Psoas muscle (tissue), 8 donors: ENCODE measurements around the gene TLK1. TPM values are rescaled to one million over a fixed set of nuclear protein-coding genes. Genes with fewer than 3 reads are reported as not detected.
A peak's percentile ranks its signal among the peaks of the same experiment; 100 is the strongest.

Experiments
- ATAC-seq, 4 donors: fragments of 200-7000 bp; cut with Tn5 transposase; one replicate each; pipeline ENCODE4 v1.9.1; 2020; ENCODE audit warnings: moderate library complexity in 3 of 4, mild to moderate bottlenecking in 2 of 4
- DNase-seq, 2 donors: peaks; one replicate each; pipeline ENCODE4 v3.0.0-alpha.2; 2020
- H3K27ac ChIP-seq: fragments of 200-600 bp; one replicate; pipeline ENCODE4 v1.8.0; 2022
- H3K27me3 ChIP-seq, 3 donors: fragments of 200-600 bp in 1 of 3; one replicate each; pipeline versions ENCODE4 v1.6.1 to v1.8.0; 2013 to 2022; ENCODE audit warnings: low read length in 2 of 3, mild to moderate bottlenecking in 2 of 3, moderate library complexity in 1 of 3; ENCODE audit not compliant: insufficient read depth in 3 of 3
- H3K36me3 ChIP-seq, 2 donors: fragments of 200-600 bp in 1 of 2; one replicate each; pipeline versions ENCODE4 v1.6.1 to v1.8.0; 2013 to 2022; ENCODE audit warnings: low read depth in 1 of 2, mild to moderate bottlenecking in 1 of 2, moderate library complexity in 1 of 2; ENCODE audit not compliant: insufficient read depth in 1 of 2
- H3K4me1 ChIP-seq: fragments of 200-600 bp; one replicate; pipeline ENCODE4 v1.8.0; 2022
- H3K4me3 ChIP-seq: fragments of 200-600 bp; one replicate; pipeline ENCODE4 v1.8.0; 2022; ENCODE audit warnings: mild to moderate bottlenecking
- H3K9me3 ChIP-seq: fragments of 200-600 bp; one replicate; pipeline ENCODE4 v1.8.0; 2022
- CTCF ChIP-seq: fragments of 200-600 bp; IDR thresholded peaks from one replicate; pipeline ENCODE4 v1.8.0; 2022; ENCODE audit warnings: antibody characterized with exemption
- WGBS, 3 donors: extraction: QIAGEN DNeasy Blood & Tissue Kit; methylation state at CpG; one replicate each; pipeline versions ENCODE4 v1.1.6 to v1.1.7; 2013; 5-methylcytosine and 5-hydroxymethylcytosine counted together
- intact Hi-C, 2 donors: fragments of 100-400 bp; cut with DNase I; formaldehyde crosslinking; loops; one replicate each; pipeline versions ENCODE4 v1.11.0 to v1.14.2; 2022
- long read RNA-seq, 2 donors: library from polyadenylated mRNA; unstranded; transcript quantifications; one replicate each; pipeline ENCODE4 v2.0.0, GENCODE V29; 2021
- polyA plus RNA-seq, 3 donors: library from polyadenylated mRNA; stranded (reverse); fragments of 200-250 nt; gene quantifications; one replicate each; pipeline ENCODE4 v1.2.3, GENCODE V29; 2013
- total RNA-seq, 4 donors: library from RNA; stranded (reverse); fragmentation: NEBNext Ultra II Directional in 2 of 4; extraction: Animal tissue kit (Norgen Biotek cat#: 25700) in 2 of 4; gene quantifications; one replicate each; pipeline versions ENCODE4 v1.2.1 to v1.2.4, GENCODE V29; 2021 to 2023
- donor health status: healthy with polysubstance abuse.
- donor health status: DM: no; HTN: no; CAD: no; lungs with moderate emphysema.
- donor health status: Bipolar disorder and iron deficiency.
- donor health status: healthy.
- donor health status: DM: yes; HTN: yes; CAD: no.
- donor health status: DM: no; HTN: no; CAD: no.
- donor health status: DM: no; HTN: no; CAD: no.
- donor health status: DM: yes; HTN: yes; CAD: no.

TLK1 gene
- total RNA-seq (10 to 100 TPM; 17.5 to 22.2 (median 20.6) TPM), polyA plus RNA-seq (1 to 10 TPM; 4.4 to 7.3 (median 4.8) TPM)
- long read RNA-seq, donor 1, full-length matches to known transcripts = 3 of 3 reads
- long read RNA-seq, donor 1, partial matches to known transcripts = 0 of 3 reads
- long read RNA-seq, donor 1, other reads (novel, unspliced or antisense) = 0 of 3 reads
- long read RNA-seq, donor 2, full-length matches to known transcripts = 7 of 12 reads
- long read RNA-seq, donor 2, partial matches to known transcripts = 3 of 12 reads
- long read RNA-seq, donor 2, other reads (novel, unspliced or antisense) = 2 of 12 reads

- no peaks in the 10 kb centered on the region for H3K9me3 ChIP-seq
- peak within 1 kb of the TSS; percentile 82 for H3K4me3 ChIP-seq
- peak within 1 kb of the TSS; percentile 93 for H3K27ac ChIP-seq
- peak; percentile 77 to 86 for DNase-seq
- peaks cover 26% of the 10 kb centered on the region for H3K4me1 ChIP-seq
- no peak for TF ChIP-seq CTCF
- no peaks in the 10 kb centered on the region for H3K27me3 ChIP-seq
- WGBS, 3 donors = 0 to 1% (median 0%) methylated on average over 39 to 88 of the region's 97 CpGs
- H3K36me3 ChIP-seq = no peaks in the 10 kb centered on the region
- ATAC-seq = peak; percentile 82 to 89 (median 86)
- intact Hi-C loops = loop anchor here (5.0 kb wide), 2 partner anchors 188 to 272 kb away; partner anchors contain the start of genes DCAF17 (in 2 of the 2) and METTL8 (in 2 of the 2)
Observed at GRCh38 chr2:171160119-171160955, at the start of gene TLK1. Gene TLK1, minus strand, starts transcription at chr2:171160893. Its CDS starts 465 bp downstream, at chr2:171160428.

- Histone ChIP-seq H3K4me1 (no peaks in the 10 kb centered on the region), H3K4me3 (no peak overlapping the region), H3K27ac (no peak overlapping the region), H3K9me3 (no peaks in the 10 kb centered on the region), H3K27me3 (peaks cover 0 to 2% (median 0%) of the 10 kb centered on the region in 3 donors), H3K36me3 (no peaks in the 10 kb centered on the region)
- DNase-seq (no peak), ATAC-seq (no peak)
- 81 to 87% (median 82%) methylated on average over 9 of the region's 9 CpGs for WGBS, 3 donors
- intact Hi-C loops = no loop called here
- TF ChIP-seq CTCF = no peak
Observed at GRCh38 chr2:171210216-171210863, 49.6 kb upstream of the TLK1 start.

- H3K36me3 ChIP-seq = no peaks in the 10 kb centered on the region
- no peak overlapping the region for H3K4me3 ChIP-seq
- no peaks in the 10 kb centered on the region for H3K4me1 ChIP-seq
- intact Hi-C loops = no loop called here
- no peak for DNase-seq
- ATAC-seq = no peak
- no peak overlapping the region for H3K27ac ChIP-seq
- no peaks in the 10 kb centered on the region for H3K27me3 ChIP-seq
- TF ChIP-seq CTCF = no peak
- no peaks in the 10 kb centered on the region for H3K9me3 ChIP-seq
Observed at GRCh38 chr2:171208657-171209056, 48.0 kb upstream of the TLK1 start.

GRCh38 chr2:171206422-171207115, 45.9 kb upstream of the TLK1 start:
- intact Hi-C loops = no loop called here
- WGBS, 3 donors = 97 to 100% (median 99%) methylated on average over 2 of the region's 2 CpGs

More at GRCh38 chr2:171206422-171207115, 45.9 kb upstream of the TLK1 start:
- ATAC-seq (no peak), DNase-seq (no peak)
- no peak overlapping the region for H3K27ac ChIP-seq
- H3K4me3 ChIP-seq = no peak overlapping the region
- H3K27me3 ChIP-seq = no peaks in the 10 kb centered on the region
- H3K9me3 ChIP-seq = no peaks in the 10 kb centered on the region
- H3K4me1 ChIP-seq = no peaks in the 10 kb centered on the region
- TF ChIP-seq CTCF = no peak
- H3K36me3 ChIP-seq = no peaks in the 10 kb centered on the region
